IMR-90 (cell line): Measurements from ENCODE around the gene COX6B2.

ENCODE experiments used
- BHLHE40 ChIP-seq: fragments of 150-350 bp; IDR thresholded peaks from 2 replicates; pipeline ENCODE4 v1.6.1; 2016; ENCODE audit warnings: mild to moderate bottlenecking, low read depth, low read length
- CTCF ChIP-seq: conservative IDR thresholded peaks from 2 replicates; pipeline ENCODE4 v1.5.1; 2012; ENCODE audit warnings: mild to moderate bottlenecking, low read depth, low read length, improper control_type of control experiment
- ELK1 ChIP-seq: fragments of 150-350 bp; IDR thresholded peaks from 2 replicates; pipeline ENCODE4 v1.6.1; 2016; ENCODE audit warnings: low read depth, mild to moderate bottlenecking, low read length, moderate library complexity, borderline replicate concordance
- POLR2A ChIP-seq: IDR thresholded peaks from 2 replicates; pipeline ENCODE4 v1.6.1; 2012; ENCODE audit warnings: mild to moderate bottlenecking, low read depth, low read length
- RAD21 ChIP-seq: IDR thresholded peaks from 2 replicates; pipeline ENCODE4 v1.6.1; 2012; ENCODE audit warnings: low read length, improper control_type of control experiment
- SMC3 ChIP-seq: fragments of 150-350 bp; IDR thresholded peaks from 2 replicates; pipeline ENCODE4 v1.6.1; 2016; ENCODE audit warnings: low read depth, mild to moderate bottlenecking, antibody characterized with exemption, low read length, moderate library complexity
- USF2 ChIP-seq: fragments of 150-350 bp; IDR thresholded peaks from 2 replicates; pipeline ENCODE4 v1.6.1; 2017; ENCODE audit warnings: mild to moderate bottlenecking, antibody characterized with exemption, low read length, low read depth

DNA sequence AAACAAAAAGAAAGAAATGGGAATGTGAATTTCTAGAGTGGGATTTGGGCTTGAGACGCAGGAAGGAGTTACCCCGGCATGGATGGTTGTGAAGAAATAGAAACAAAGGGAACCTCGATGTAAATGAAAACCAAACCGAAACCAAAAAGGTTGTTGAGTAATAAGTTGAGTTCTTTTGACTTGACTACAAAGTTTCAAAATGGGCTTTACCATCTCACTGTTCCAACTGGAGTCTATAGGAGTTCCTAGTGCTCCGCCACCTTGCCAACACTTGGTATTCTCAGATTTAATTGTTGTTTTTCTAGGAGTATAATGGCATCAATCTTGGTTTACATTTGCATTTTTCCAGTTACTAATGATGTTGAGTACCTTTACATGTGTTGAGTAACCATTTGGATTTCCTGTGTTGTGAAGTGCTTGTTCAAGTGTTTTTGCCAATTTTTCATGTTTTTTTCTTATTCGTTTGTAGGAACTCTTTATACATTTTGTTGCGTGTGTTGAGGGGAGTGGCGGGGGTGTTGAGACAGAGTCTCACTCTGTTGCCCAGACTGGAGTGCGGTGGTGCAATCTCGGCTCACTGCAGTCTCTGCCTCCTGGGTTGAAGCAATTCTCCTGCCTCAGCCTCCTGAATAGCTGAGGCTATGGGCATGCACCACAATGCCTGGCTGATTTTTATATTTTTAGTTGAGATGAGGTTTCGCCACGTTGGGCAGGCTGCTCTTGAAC lies 43.8 kb upstream of the COX6B2 start:
- TF ChIP-seq RAD21 (no peak), POLR2A (no peak; the same call in 1 of the 2 replicates), CTCF (no peak), USF2 (no peak), BHLHE40 (no peak), SMC3 (no peak), ELK1 (no peak)
